Uterus (tissue), 2 donors: ENCODE measurements around the gene THEM4.

ENCODE experiments used
- POLR2A ChIP-seq, 2 donors: fragments of 450-650 bp; IDR thresholded peaks; one replicate each; pipeline ENCODE4 v1.6.1; 2016; ENCODE audit warnings: antibody characterized with exemption in 2 of 2, mild to moderate bottlenecking in 1 of 2, moderate library complexity in 1 of 2
- TF ChIP-seq, protein P1 (sequence below), 4 experiments: fragments of 200-600 bp in 2 of 4; fragments of 450-650 bp in 2 of 4; sonication (generic) in 2 of 4; IDR thresholded peaks; one replicate each; pipeline ENCODE4 v1.5.1; 2016 to 2019; ENCODE audit warnings: antibody characterized with exemption in 4 of 4, mild to moderate bottlenecking in 2 of 4, moderate library complexity in 1 of 4

DNA sequence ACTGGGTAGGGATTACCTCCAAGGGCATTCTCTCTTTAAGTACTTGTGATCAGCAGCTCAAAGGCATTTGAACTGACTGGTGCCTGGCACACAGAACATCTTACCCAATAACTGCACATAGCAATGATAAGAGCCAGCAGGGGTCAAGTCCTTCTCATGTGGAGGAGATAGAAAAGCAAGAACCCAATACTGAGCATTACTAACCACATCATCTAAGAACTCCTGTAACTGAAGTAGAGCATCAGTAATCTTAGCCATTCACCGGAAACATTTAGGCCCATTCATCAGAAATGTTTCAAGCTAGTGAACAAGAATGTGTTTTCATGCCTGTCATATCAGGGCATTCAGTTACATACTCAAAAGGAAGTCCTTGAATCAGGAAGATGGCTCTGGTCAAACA, 33.6 kb upstream of the THEM4 start:
- TF ChIP-seq POLR2A (IDR thresholded peaks at IDR 0.05), result no peak
- TF ChIP-seq, protein P1, sequence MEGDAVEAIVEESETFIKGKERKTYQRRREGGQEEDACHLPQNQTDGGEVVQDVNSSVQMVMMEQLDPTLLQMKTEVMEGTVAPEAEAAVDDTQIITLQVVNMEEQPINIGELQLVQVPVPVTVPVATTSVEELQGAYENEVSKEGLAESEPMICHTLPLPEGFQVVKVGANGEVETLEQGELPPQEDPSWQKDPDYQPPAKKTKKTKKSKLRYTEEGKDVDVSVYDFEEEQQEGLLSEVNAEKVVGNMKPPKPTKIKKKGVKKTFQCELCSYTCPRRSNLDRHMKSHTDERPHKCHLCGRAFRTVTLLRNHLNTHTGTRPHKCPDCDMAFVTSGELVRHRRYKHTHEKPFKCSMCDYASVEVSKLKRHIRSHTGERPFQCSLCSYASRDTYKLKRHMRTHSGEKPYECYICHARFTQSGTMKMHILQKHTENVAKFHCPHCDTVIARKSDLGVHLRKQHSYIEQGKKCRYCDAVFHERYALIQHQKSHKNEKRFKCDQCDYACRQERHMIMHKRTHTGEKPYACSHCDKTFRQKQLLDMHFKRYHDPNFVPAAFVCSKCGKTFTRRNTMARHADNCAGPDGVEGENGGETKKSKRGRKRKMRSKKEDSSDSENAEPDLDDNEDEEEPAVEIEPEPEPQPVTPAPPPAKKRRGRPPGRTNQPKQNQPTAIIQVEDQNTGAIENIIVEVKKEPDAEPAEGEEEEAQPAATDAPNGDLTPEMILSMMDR (IDR thresholded peaks at IDR 0.05), result no peak
